PFSK-1 (cell line): Measurements from ENCODE around the gene CLEC16A.

Experiments
- POLR2AphosphoS5 ChIP-seq: IDR thresholded peaks from 2 replicates; pipeline ENCODE4 v1.6.1; 2012; ENCODE audit warnings: low read depth, mild to moderate bottlenecking, control low read depth, low read length, moderate library complexity
- REST ChIP-seq, 2 experiments: IDR thresholded peaks; 2 replicates each; pipeline versions ENCODE4 v1.6.1 to v1.8.0; 2011 to 2012; ENCODE audit warnings: low read depth in 2 of 2, low read length in 2 of 2, control low read depth in 1 of 2, inconsistent platforms in 1 of 2, mild to moderate bottlenecking in 1 of 2, moderate library complexity in 1 of 2; ENCODE audit not compliant: insufficient read depth in 1 of 2
- SIN3A ChIP-seq: IDR thresholded peaks from 2 replicates; pipeline ENCODE4 v1.6.1; 2012; ENCODE audit warnings: mild to moderate bottlenecking, low read length, moderate library complexity, borderline replicate concordance; ENCODE audit not compliant: insufficient read depth
- TAF1 ChIP-seq: IDR thresholded peaks from 2 replicates; pipeline ENCODE4 v1.6.1; 2012; ENCODE audit warnings: low read length, control low read depth, borderline replicate concordance; ENCODE audit not compliant: insufficient read depth

GRCh38 chr16:11088074-11088730 lies 143.8 kb downstream of the CLEC16A start:
- no peak for TF ChIP-seq TAF1
- no peak for TF ChIP-seq POLR2AphosphoS5
- TF ChIP-seq SIN3A, result no peak
- TF ChIP-seq REST (IDR thresholded peaks at IDR 0.05; ENCODE audit: insufficient read depth in 1 of 2, low read depth in 2 of 2, low read length in 2 of 2), result no peak
